Measurements from ENCODE around the gene REXO1. TPM values are rescaled to one million over a fixed set of nuclear protein-coding genes. Genes with fewer than 3 reads are reported as not detected.

REXO1 gene
- total RNA-seq, 1 experiment from 2014 or later = 56.8 TPM

- Mint-ChIP-seq H3K4me1 (no peaks in the 10 kb centered on the region), H3K4me3 (no peak overlapping the region)
These were observed 61.6 kb downstream of the REXO1 start for GRCh38 chr19:1786668-1787067.

More at GRCh38 chr19:1786668-1787067, 61.6 kb downstream of the REXO1 start:
- Mint-ChIP-seq H3K36me3 (ENCODE audit: insufficient read depth in 1 of 3, low read depth in 3 of 3) (peaks cover 0 to 4% (median 0%) of the 10 kb centered on the region in 3 experiments; a peak in 3 of 7 replicates), H3K9me3 (peaks cover 16 to 20% of the 10 kb centered on the region in 2 experiments), H3K27ac (no peak overlapping the region), H3K27me3 (ENCODE audit: low read depth) (peaks cover 51% of the 10 kb centered on the region)
- peaks cover 3% of the 10 kb centered on the region for H3K23me2 ChIP-seq (ENCODE audit: insufficient read length, low read depth, low read length, poor library complexity, severe bottlenecking)
- no peak overlapping the region for H2AFZ ChIP-seq (ENCODE audit: low read length)
- TF ChIP-seq CTCF (conservative IDR thresholded peaks at IDR 0.05) = no peak
- H4K5ac ChIP-seq (ENCODE audit: insufficient read length, low read depth, low read length) = no peak overlapping the region
- H3K79me2 ChIP-seq (ENCODE audit: insufficient read depth, low read length) = no peaks in the 10 kb centered on the region
- H3K79me1 ChIP-seq (ENCODE audit: insufficient read depth, low read depth, low read length, poor library complexity, severe bottlenecking) = no peaks in the 10 kb centered on the region
- H3T11ph ChIP-seq (ENCODE audit: low read length) = no peak overlapping the region
- H2BK15ac ChIP-seq (ENCODE audit: low read depth, low read length) = no peak overlapping the region
- H4K91ac ChIP-seq (ENCODE audit: insufficient read length, low read depth, low read length) = no peak overlapping the region
- H2AK5ac ChIP-seq (ENCODE audit: insufficient read length, low read length) = no peak overlapping the region
- H2BK12ac ChIP-seq (ENCODE audit: insufficient read length, low read depth, low read length) = no peak overlapping the region
- no peak overlapping the region for H3K14ac ChIP-seq (ENCODE audit: insufficient read depth, low read length)
- H3K4me2 ChIP-seq (ENCODE audit: insufficient read depth, insufficient read length, low read length) = no peak overlapping the region
- no peak overlapping the region for H2BK20ac ChIP-seq (ENCODE audit: low read depth, low read length, poor library complexity, severe bottlenecking)
- no peaks in the 10 kb centered on the region for H3K27me3 ChIP-seq (ENCODE audit: insufficient read depth, low read length)
- H4K20me1 ChIP-seq (ENCODE audit: control insufficient read depth, insufficient read depth, insufficient read length) = no peaks in the 10 kb centered on the region
- H2BK120ac ChIP-seq (ENCODE audit: low read depth, low read length, poor library complexity, severe bottlenecking) = no peak overlapping the region
- WGBS (ENCODE audit: extremely low coverage, insufficient read length, low lambda C conversion rate) = no CpG with 5 or more reads among the region's 8 CpGs
- no peaks in the 10 kb centered on the region for H3K4me1 ChIP-seq (ENCODE audit: insufficient read depth, low read length)
- no peaks in the 10 kb centered on the region for H3K9me3 ChIP-seq (ENCODE audit: control insufficient read depth, low read depth, low read length)
- H2BK5ac ChIP-seq (ENCODE audit: insufficient read length, low read length) = no peak overlapping the region
- H3K18ac ChIP-seq (ENCODE audit: insufficient read length, low read depth, low read length) = no peak overlapping the region
- no peak overlapping the region for H3K56ac ChIP-seq (ENCODE audit: insufficient read length, low read depth, low read length)
- H3K27ac ChIP-seq (ENCODE audit: insufficient read length, low read depth, low read length) = no peak overlapping the region
- H3K9ac ChIP-seq (ENCODE audit: extremely low read depth, insufficient read length, low read length) = no peak overlapping the region
- H3K4ac ChIP-seq (ENCODE audit: low read depth, low read length) = no peak overlapping the region
- DNase-seq = no peak
- no peak overlapping the region for H3K23ac ChIP-seq (ENCODE audit: insufficient read length, low read depth, low read length)
- no peak overlapping the region for H4K8ac ChIP-seq (replicated peaks; ENCODE audit: insufficient read length, low read depth, low read length)
